AG04450 (cell line): Measurements from ENCODE around the gene SLC17A5. TPM values are rescaled to one million over a fixed set of nuclear protein-coding genes. Genes with fewer than 3 reads are reported as not detected.
"Not testable (repeated sequence)": the region's sequence is repeated elsewhere in the genome, so short reads cannot be mapped to it uniquely, and the experiment has no call there.

ENCODE experiments used
- CTCF ChIA-PET: fragments of 300-600, 350-600 bp; formaldehyde crosslinking; extraction: SDS; loops from one replicate; lab custom pipeline; 2022; ENCODE audit warnings: antibody characterized with exemption, inconsistent platforms; lab: Charles Lee
- POLR2A ChIA-PET: fragments of 350-600 bp; formaldehyde crosslinking; extraction: SDS; loops from one replicate; lab custom pipeline; 2021; ENCODE audit warnings: antibody characterized with exemption, inconsistent platforms; lab: Yijun Ruan, JAX
- DNase-seq: peaks from one replicate; pipeline ENCODE4 v3.0.0-alpha.2; 2011; ENCODE audit warnings: low read depth, low spot score
- H3K27ac ChIP-seq: one replicate; pipeline ENCODE4 v1.5.1; 2012; ENCODE audit warnings: low read depth, low read length, control low read depth
- H3K27me3 ChIP-seq: one replicate; pipeline ENCODE4 v1.6.0; 2012; ENCODE audit warnings: low read length; ENCODE audit not compliant: control insufficient read depth, insufficient read depth
- H3K4me3 ChIP-seq: 2 replicates; pipeline ENCODE4 v1.5.1; 2011; ENCODE audit warnings: mild to moderate bottlenecking, low read depth, low read length, control low read depth
- H3K9me3 ChIP-seq: 2 replicates; pipeline ENCODE4 v1.5.1; 2012; ENCODE audit warnings: low read length; ENCODE audit not compliant: control insufficient read depth, insufficient read depth
- CTCF ChIP-seq: IDR thresholded peaks from 2 replicates; pipeline ENCODE4 v1.5.1; 2011; ENCODE audit warnings: low read depth, low read length, control low read depth, inconsistent platforms
- polyA plus RNA-seq: library from polyadenylated mRNA; depleted of rRNA; stranded (reverse); fragments of >200 nt; gene quantifications from 2 replicates; pipeline ENCODE4 v1.2.3, GENCODE V29; 2011

Gene SLC17A5
- polyA plus RNA-seq, 1 experiment = 34.0 TPM

GRCh38 chr6:73579851-73580246 is 73.9 kb downstream of the SLC17A5 start:
- Histone ChIP-seq H3K27ac (peak overlapping the region; percentile 100), H3K9me3 (peaks cover 2% of the 10 kb centered on the region; the same call in 1 of the 2 replicates), H3K27me3 (no peaks in the 10 kb centered on the region), H3K4me3 (no peak overlapping the region; the same call in 1 of the 2 replicates)
- peak; percentile 76 for DNase-seq
- no peak for TF ChIP-seq CTCF
- CTCF ChIA-PET = interaction anchor here (0.7 to 1.1 kb wide), 7 partner anchors 13 to 72 kb away, joined by 3 to 5 read pairs (median 3); no protein-coding TSS in a partner anchor
- POLR2A ChIA-PET = interaction anchor here (0.5 to 3.0 kb wide), 16 partner anchors 12 to 119 kb away, joined by 3 to 142 read pairs (median 8); partner anchors contain the start of genes EEF1A1 and MTO1

GRCh38 chr6:73579389-73579788 is 74.4 kb downstream of the SLC17A5 start:
- H3K4me3 ChIP-seq = no peak overlapping the region

GRCh38 chr6:73577676-73578075 is 76.1 kb downstream of the SLC17A5 start:
- Histone ChIP-seq H3K27me3 (no peaks in the 10 kb centered on the region), H3K9me3 (peaks cover 2% of the 10 kb centered on the region), H3K27ac (no peak overlapping the region), H3K4me3 (no peak overlapping the region)
- ChIA-PET CTCF (interaction anchor here (0.5 to 1.2 kb wide), 2 partner anchors 10 to 1450 kb away, joined by 3 to 4 read pairs; no protein-coding TSS in a partner anchor), POLR2A (interaction anchor here (0.7 kb wide), 1 partner anchor 29 kb away, joined by 4 read pairs; no protein-coding TSS in a partner anchor)
- no peak for DNase-seq
- no peak for TF ChIP-seq CTCF

More at GRCh38 chr6:73579389-73579788, 74.4 kb downstream of the SLC17A5 start:
- Histone ChIP-seq H3K9me3 (peaks cover 2% of the 10 kb centered on the region; the same call in 1 of the 2 replicates), H3K27me3 (no peaks in the 10 kb centered on the region), H3K27ac (peak overlapping the region; percentile 100)
- POLR2A ChIA-PET = interaction anchor here (0.5 to 3.0 kb wide), 12 partner anchors 11 to 118 kb away, joined by 4 to 142 read pairs (median 9); partner anchors contain the start of genes EEF1A1 and MTO1
- TF ChIP-seq CTCF = no peak
- no peak for DNase-seq
- CTCF ChIA-PET = interaction anchor here (0.8 to 1.1 kb wide), 5 partner anchors 14 to 55 kb away, joined by 3 to 5 read pairs (median 3); no protein-coding TSS in a partner anchor

- H3K27me3 ChIP-seq, H3K4me3 ChIP-seq, H3K27ac ChIP-seq, DNase-seq, POLR2A ChIA-PET, H3K9me3 ChIP-seq, CTCF ChIA-PET: not testable (repeated sequence)
Measured at GRCh38 chr6:73572531-73572930, 81.3 kb downstream of the SLC17A5 start.

GRCh38 chr6:73571218-73572181 is 82.3 kb downstream of the SLC17A5 start:
- CTCF ChIA-PET, H3K4me3 ChIP-seq, H3K9me3 ChIP-seq, DNase-seq, H3K27me3 ChIP-seq: not testable (repeated sequence)
- H3K27ac ChIP-seq = peak overlapping the region; percentile 31
- POLR2A ChIA-PET = interaction anchor here (0.6 kb wide), 1 partner anchor 10 kb away, joined by 5 read pairs; no protein-coding TSS in a partner anchor
